Activated CD4-positive, alpha-beta T cell treated with anti-CD3 and anti-CD28 coated beads for 48 hours (primary cell): Measurements from ENCODE around the gene PEX14.

Source experiments
- DNase-seq: peaks from one replicate; pipeline ENCODE4 v3.0.0-alpha.2; 2020

The PEX14 gene

DNA sequence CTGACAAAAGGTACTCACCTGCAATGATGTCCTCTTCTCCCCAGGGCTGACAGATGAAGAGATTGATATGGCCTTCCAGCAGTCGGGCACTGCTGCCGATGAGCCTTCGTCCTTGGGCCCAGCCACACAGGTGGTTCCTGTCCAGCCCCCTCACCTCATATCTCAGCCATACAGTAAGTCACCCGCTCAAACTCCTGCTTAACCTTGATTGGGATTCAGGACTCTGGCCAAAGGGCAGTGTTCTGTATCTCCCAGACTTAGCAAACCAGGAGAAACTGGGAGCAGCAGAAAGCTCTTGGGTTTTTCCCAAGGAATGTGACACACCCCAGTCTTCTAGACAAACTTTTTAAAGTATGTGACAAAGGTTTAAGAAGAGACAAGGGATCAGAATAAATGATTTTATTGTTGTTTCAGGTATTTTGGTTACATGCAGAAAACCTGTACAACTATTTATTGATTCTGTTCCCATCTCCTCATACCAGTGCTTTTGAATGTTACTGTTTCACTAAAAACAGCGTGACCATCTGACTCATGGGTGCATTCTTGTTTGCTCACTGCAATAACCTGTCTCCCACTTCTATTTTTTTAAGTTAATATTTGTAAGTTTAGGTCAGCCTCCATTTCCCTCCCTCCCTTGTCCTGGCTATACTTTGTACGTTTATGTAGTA, 124.6 kb downstream of the PEX14 start:
- no peak for DNase-seq

DNA sequence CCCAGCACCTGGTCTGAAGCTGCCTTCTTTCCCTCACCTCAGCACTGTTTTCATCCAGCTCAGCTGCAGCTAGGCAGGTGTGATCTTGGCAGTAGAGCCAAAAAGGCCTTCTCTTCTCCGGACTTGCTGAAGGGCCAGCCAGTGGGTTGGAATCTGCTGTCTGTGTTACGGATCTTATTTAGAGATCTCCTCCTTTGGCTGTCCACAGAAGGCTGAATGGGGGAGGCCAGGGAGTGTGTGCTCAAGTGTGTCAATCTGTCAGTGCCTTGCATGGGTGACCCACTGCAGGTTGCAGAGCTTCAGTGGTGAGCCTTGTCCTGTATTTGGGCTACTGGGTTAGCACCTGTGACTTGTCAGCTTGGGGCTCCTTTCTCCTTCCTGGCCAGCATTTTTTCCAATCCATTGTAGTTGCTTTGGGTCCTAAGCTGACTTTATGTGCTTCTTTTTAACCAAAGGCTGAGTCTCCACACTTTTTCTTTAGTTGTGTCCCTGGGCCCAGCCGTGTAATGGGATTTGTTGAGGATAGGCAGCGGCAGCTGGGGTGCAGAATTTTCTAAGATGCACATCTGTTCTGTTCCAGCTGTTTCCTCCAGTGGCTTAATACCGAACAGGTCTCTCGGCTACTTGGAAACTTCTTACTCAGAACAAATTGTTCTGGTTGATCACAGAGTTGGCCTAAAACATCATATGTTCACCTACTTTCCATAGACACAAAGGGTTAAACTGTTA, 126.8 kb downstream of the PEX14 start:
- DNase-seq: no peak

DNA sequence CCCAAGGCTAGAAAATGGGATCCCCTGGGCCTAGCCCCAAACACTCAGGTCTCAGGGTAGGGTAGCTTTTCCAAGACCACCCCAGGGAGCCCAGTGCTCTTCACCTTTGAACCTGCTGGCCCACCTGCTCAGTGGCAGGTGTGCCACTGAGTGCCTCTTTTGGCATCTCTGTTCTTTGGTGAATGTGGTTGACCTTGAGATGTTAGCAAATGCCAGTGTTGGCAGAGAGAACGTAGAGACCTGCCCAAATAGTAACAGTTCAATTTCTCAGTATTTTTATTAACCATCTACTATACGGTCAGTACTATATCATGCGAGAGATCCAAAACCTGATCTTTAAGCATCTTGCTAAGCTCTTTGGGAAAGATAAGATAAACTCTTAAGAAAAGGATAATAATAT, 128.2 kb downstream of the PEX14 start:
- DNase-seq: no peak

DNA sequence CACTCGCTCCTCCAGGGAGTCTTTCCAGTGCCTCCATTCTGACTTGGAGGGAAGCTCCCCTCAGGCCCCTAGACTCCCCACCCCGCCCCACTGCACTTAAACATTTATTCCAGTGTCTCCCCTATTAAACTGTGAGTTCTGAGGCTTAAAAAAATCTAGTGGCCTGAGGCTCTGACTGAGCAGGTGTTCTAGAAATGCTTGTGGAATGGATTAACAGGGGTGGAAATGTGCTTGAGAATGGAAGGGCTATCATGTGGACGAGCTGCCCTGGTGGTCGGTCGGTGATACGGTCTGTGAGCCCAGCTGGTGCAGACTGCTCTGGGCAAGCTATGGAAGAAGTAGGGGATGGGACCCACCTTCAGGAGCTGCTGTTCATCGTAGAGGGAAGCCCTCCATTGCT, 130.2 kb downstream of the PEX14 start:
- DNase-seq: no peak

DNA sequence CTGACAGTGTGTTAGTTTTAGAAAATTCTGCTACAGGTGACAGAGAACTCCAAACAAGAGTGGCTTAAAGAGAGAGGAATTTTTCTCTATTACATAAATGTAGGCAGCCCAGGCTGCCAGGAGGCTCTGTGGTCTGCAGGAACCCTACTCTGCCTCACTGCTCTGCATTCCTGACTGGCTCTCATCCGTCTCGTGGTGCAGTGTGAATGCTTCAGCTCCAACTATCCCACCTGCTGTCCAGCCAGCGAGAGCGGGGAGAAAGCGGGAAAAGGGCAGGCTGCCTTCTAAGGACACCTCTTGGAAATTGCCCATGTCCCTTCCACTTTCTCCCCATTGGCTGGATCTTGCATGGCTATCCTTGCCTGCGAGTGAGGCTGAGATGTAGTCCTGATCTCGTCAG, 131.3 kb downstream of the PEX14 start:
- no peak for DNase-seq

DNA sequence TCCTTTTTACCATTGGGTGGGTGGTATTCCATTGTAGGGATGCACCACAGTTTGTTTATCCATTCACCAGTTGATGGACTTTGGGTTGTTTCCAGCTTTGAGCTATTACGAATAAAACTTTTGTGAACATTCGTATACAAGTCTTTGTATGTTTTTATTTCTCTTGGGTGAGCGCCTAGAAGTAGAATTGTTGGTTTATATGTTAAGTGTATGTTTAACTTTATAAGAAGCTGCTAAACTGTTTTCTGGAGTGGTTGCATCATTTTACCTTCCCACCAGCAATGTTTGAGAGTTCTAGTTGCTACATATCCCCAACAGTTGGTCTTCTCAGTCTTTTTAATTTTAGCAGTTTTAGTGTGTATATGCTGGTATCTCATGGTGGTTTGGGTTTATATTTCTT, 132.5 kb downstream of the PEX14 start:
- DNase-seq: no peak

DNA sequence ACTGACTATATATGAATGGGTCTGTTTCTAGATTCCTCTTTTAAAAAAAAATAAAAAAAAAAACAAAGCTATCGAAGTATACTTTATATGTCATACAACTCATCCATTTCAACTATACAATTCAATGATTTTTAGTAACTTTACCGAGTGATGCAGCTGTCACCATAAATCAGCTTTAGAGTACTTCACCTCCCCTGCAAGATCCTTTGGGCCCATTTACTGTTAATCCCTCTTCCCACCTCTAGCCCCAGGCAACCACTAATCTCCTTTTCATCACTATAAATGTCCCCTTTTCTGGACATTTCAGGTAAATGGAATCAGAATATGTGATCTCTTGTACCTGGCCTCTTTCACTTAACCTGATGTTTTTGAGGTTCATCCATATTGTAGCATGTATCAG, 133.9 kb downstream of the PEX14 start:
- no peak for DNase-seq

DNA sequence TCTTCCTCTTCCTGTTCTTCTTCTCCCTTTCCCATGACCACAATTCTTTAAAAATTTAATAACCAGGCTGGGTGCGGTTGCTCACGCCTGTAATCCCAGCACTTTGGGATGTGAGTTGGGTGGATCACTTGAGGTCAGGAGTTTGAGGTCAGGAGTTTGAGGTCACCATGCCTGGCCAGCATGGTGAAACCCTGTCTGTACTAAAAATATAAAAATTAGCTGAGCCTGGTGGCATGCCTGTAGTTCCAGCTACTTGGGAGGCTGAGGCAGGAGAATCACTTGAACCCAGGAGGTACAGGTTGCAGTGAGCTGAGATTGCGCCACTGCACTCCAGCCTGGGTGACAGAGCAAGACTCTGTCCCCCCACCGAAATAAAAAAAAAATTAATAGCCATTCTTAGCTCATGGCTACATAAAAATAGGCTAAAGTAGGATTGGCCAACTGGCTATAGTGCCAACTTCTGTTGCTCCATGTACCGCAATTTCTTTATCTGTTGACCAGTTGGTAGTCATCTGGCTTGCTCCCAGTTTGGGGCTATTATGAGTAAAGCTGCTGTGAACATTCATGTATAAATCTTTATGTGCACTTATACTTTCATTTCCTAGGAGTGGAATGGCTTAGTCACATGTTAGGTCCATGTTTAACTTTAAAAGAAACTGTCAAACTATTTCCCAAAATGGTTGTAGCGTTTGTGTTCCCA, 136.3 kb downstream of the PEX14 start:
- no peak for DNase-seq

DNA sequence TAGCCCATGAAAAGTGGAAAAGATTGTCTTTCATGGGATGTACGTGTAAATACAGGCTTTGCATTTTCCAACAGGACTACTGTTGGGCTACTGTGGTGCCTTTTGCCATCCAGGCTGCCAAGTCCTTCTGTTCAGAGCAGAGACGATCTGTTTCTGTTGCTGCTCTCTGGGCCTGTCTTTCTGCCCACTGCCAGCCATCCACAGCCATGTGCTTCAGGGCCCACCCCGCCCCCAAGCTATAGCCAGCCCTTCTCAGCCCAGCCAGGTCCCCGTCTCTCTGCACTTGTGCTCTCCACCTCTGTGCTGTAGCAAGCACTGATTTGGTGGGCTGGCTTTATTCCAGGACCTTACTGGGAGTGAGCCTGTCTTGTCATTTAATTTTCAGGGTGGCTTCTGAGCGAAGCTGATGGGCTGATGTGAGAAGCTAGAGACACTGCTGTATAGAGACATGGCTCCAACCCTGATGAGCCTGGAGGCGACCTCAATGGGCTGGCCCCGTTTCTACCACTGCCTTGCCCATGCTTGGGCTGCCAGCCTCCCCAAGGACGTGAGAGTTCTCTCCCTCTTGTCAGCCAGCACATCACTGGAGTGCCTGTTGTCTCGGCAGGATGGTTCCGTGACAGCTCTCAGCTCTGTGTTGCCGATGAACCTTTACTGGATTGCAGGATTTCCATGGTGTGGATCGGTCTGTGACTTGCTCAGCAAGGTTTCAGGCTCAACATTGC, 137.8 kb downstream of the PEX14 start:
- no peak for DNase-seq

DNA sequence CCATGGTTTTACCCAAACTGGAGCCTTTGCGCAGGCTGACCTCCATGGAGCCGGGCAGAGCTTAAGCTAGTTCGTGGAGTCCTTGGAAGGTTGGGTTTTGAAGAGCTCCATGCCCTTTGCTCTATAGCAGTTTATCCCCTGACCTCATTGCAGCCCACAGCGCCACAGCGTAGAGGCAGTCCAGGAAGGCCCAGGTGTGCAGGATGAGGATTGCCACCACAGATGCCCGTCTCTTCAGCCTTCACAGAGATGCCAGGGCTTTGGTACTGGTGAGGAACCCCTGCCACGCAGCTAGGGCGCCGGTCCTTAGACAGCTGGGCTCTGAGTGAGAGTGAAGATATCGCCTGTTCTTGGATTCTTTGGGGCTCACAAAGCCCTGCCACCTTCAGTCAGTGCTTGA, 138.6 kb downstream of the PEX14 start:
- DNase-seq: no peak

DNA sequence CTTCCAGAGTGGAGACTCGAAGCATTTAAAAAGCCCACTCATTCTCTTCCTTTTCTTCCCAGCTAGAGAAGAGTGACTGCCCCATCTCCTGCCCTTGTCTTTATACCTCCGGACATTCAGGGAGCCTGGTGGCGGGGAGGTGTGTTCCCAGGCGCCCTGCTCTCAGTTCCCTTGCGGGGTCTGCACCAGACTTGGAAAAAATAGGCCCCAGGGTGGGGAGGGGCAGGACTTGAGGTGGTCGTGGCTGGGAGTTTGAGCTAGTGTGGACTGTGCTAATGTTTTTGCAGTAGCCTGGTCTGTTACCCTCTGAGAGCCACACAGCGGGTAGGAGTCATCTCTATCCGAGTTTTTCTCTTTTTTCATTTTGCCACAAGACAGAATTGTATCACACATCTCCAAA, 139.1 kb downstream of the PEX14 start:
- no peak for DNase-seq

DNA sequence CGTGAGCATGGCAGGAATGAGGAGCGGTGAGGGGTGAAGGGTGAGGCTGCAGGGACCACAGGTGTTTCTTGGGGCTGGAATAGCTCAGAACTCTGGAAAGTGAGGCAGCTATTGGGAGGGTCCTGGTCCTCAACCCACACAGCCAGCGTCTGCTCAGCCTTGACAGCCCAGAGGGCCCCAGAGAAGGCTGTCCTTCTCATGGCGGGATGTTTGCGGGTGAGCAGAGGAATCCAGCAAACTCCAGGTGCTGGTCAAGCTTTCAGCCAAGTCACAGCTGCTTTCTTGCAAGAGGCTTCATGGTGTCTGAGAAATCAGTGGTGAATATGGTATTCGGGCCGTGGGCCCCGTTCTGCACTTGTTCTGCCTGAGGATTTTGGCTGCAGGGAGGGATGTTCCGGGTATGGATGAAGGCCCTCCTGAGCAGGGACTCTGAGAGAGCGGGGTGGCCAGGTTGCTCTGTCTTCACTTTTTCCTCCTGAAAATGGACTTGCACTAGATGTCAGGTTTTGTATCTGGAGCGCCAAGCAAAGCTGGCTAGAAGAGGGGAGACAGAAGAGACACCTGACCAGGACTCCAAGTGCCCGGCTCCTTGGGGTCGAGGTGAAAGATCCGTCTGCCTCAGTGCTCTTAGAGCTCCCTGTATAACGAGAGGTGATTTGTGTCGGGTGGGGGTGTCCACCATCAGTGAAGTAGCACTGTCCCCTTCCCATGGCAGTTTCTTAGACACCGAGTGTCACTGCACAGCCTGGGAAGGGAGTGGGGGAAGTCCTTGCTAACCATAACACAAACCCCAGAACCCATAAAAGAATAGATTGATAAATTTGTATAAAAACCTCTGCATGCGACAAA, 139.9 kb downstream of the PEX14 start:
- DNase-seq: no peak

DNA sequence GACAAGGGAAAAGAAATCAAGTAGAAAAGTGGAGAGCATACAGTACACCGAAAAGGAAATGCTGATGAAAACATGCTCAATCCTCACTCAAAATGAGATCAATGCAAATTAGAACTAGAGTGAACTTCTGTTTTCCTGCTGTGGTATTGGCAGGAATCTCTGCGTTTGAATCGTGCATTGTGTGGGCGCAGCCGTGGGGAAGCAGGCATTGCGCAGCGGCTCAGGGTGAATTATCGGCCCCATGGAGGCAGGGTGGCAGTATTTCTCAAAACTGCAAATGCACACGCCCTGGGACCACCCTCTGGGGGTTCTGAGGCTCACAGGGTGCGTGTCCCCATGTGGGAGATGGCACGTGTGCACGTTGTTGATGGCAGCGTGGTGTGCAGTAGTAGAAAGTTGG, 140.6 kb downstream of the PEX14 start:
- DNase-seq: no peak

DNA sequence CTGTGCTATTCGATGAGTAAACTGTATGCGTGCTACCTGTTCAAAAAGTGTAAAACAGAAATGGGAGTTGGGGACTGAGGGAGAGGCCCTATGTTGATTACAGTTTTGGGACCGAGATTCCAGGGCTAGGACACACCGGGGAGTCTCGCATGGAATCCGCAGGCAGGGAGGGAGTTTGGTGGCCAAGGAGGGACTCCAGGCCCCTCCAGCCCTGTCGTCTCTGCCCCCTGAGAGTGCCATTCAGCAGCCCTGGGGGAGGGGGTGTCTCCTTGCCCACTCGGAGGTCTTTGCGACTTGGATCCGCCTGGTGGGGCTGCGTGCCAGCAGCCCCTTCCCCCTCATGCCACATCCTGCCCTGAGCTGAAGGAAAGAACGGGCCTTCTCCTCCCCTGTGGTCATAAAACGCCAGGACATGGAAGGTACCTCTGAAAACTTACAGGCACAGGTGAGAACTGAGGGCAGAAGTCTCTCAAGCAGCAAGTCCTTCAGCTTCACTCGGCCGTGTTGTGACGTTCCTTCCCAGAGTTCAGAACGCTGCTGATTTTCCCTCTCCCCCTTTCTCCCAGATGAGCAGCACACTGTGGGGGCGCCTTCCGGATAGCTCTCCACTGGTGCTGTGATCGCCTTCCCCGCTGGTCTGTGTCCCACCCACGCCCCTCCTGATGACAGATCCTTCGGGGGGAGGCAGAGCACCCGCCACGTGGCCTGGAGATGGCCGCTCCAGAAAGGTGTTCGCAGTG, 141.4 kb downstream of the PEX14 start:
- DNase-seq: no peak

DNA sequence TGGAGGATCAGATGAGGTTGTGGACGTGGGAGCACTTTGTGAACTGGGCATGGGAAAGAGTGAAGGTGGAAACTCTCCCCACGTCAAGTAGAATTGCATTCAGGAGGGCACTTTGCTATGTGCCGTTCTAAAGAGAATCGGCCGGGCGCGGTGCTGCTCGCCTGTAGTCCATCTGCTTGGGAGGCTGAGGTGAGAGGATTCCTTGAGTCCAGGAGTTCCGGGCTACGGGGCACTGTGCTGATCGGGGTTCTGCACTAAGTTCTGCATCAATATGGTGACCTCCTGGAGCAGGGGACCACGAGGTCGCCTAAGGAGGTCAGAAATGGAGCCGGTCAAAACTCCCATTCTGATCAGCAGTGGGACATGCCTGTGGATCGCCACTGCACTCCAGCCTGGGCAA, 141.9 kb downstream of the PEX14 start:
- DNase-seq: no peak

DNA sequence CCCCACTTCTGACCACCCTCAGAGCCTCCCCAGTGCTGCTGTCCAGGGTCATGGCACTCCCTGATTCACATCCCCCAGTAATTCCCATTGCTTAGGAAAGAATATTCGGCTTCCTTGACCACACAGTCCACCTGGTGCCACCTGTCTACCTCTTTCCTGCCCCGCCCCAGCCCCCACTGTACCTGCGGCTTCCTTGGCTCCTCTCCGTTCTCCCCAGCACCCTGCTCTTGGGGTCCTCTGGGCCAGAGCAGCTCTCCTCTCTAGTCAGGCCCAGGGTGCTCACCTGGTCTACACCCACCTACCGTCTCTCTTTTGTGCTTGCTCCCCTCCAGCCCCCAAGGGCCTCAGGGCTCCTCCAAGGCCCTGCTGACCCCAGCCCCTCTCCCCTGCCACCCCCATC, 142.6 kb downstream of the PEX14 start:
- DNase-seq: no peak

DNA sequence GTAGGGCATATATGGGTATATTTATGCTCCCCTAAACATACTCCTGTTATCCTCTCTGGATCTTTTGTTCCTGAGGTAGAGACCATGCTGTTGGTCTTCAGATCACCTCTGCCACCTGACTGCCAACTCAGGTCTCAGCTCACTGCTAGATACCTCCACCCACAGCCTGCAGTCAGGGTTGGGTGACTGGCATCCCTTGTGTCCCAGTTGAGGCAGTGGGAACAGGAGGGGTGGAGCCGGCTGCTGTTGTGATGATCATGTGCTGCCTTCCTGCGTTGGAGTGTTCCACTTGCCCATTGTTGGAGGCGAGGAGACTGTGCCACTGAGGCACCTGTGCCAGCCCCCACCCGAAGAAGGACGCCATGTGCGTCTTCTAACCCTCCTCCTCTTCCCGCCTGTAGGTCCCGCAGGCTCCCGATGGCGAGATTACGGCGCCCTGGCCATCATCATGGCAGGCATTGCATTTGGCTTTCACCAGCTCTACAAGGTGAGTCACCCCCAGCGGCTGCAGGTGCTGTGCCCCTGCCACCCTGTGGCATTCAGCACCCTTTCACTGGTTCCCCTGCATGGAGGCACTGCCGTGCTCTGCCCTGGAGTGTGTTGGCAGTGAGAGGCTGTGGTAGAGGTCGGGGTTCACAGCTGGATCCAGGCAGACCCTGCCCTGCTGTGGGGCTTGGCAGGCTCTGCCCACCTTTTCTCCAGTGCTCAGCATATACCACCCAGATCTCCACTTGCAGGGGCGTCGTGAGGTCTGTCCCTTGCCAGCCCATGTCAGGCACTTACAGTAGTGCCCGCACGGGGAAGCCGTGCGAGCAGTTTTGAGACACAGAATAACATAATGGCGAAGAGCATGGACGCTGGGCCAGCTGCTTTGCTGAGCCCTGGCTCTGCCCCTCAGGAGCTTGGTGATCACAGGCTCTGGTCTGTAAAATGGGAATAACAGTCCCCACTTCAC, 143.5 kb downstream of the PEX14 start:
- DNase-seq: no peak

DNA sequence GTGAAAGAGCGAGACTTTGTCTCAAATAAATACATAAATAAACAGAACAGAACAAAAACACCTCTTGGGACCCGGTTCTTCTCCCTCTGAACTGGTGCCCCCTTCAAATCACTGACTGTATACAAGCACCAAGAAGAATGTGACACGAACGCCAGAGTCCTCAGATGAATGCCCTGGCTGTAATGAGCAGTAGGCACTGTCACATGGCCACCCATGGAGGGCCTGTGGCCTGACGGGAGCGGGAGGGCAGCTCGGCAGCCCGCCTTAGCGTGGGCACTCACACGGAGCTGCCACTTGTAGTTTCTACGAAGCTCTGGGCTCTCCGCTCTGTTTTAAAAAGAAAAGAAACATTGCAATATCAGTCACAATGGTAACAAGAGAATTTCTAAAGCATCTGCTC, 146.0 kb downstream of the PEX14 start:
- no peak for DNase-seq

DNA sequence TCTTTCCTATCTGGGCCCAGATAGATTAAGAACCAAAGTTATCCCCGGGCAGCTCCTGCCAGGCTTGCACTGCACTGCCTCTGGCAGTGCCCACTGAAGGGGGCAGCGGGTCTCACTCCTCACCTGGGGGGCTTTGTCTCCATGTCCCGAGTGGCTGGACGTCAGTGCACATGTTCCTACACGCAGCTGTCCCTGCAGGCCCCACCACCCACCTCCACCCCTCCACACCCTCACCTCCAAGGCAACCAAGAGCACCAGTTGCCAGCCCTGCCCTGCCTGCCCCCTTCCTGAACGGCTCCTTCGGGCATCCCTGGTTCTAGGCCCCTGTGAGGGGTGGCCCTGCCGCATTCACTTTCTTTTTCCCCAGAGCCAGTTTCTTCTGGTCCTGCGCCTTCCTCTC, 147.2 kb downstream of the PEX14 start:
- no peak for DNase-seq

DNA sequence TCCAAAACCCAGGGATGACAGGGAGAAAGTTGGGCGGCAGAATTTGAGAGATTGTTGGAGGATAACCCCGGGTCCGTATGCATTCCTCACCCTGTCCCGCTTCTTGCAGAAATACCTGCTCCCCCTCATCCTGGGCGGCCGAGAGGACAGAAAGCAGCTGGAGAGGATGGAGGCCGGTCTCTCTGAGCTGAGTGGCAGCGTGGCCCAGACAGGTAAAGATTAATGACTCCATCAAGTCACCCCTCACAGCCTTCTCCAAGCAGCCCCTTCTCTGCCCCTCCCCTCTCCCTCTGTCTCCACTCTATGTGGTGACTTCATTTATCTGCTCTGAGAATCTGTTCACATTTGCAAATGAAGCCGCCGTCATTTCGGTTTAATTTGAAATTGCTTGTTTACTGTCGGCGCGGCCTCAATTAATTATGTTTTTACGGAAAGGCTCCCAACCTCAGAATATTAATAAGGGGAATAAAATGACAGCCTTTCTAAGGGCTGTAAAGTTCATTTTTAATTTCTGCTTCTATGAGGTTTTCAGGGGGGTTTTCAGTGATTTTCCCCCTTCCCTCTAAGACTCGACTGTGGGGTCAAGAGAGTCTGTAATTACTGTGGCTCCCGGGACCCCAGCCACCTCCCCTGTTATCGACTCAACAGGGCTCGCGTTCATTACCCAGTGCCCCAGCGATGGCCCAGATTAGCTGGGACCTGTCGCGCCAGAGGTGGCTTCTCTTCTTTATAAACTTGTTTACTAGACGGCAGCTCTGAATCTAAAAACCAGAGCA, 148.3 kb downstream of the PEX14 start:
- no peak for DNase-seq
